H1 (cell line): ENCODE data around the gene SOX6. TPM values are rescaled to one million over a fixed set of nuclear protein-coding genes. Genes with fewer than 3 reads are reported as not detected.

Experiments
- CTCF ChIA-PET: fragments of 300-600 bp; sonication (Branson Sonifier 250); formaldehyde crosslinking; loops from one replicate; lab custom pipeline; 2021; ENCODE audit not compliant: partially characterized antibody; lab: Charles Lee
- POLR2A ChIA-PET: fragments of 300-600 bp; sonication (Branson Sonifier 250); formaldehyde crosslinking; loops from one replicate; lab custom pipeline; 2021; ENCODE audit warnings: inconsistent platforms; ENCODE audit not compliant: partially characterized antibody; lab: Charles Lee
- DNase-seq, 2 experiments: peaks; one replicate each; pipeline versions ENCODE4 v3.0.0 to v3.0.0-alpha.2; 2010 to 2022; ENCODE audit warnings: low spot score in 2 of 2, low read depth in 1 of 2, mixed read lengths in 1 of 2
- FAIRE-seq: peaks from 2 replicates; lab custom pipeline; 2011; peaks lifted over from hg19 to GRCh38; lab: Jason Lieb, UNC
- H2AFZ ChIP-seq: 2 replicates; pipeline ENCODE4 v1.8.1; 2012; ENCODE audit warnings: low read length, inconsistent platforms
- H2AK5ac ChIP-seq: 2 replicates; pipeline ENCODE4 v1.6.1; 2013; ENCODE audit warnings: low read depth, low read length
- H2BK120ac ChIP-seq: replicated peaks from 2 replicates; pipeline ENCODE3; 2013; ENCODE audit warnings: low read depth, low read length, inconsistent platforms
- H2BK12ac ChIP-seq: 2 replicates; pipeline ENCODE4 v1.6.1; 2013; ENCODE audit warnings: low read depth, low read length
- H2BK15ac ChIP-seq: 2 replicates; pipeline ENCODE4 v1.6.1; 2013; ENCODE audit warnings: low read length
- H2BK20ac ChIP-seq: 2 replicates; pipeline ENCODE4 v1.6.1; 2013; ENCODE audit warnings: low read length
- H2BK5ac ChIP-seq: 2 replicates; pipeline ENCODE4 v1.6.1; 2013; ENCODE audit warnings: low read depth, low read length
- H3K14ac ChIP-seq: 2 replicates; pipeline ENCODE4 v1.6.1; 2013; ENCODE audit warnings: inconsistent platforms; ENCODE audit not compliant: insufficient read length
- H3K18ac ChIP-seq: 2 replicates; pipeline ENCODE4 v1.6.1; 2013; ENCODE audit warnings: low read length; ENCODE audit errors: extremely low read depth
- H3K23ac ChIP-seq: 2 replicates; pipeline ENCODE4 v1.6.1; 2013; ENCODE audit warnings: inconsistent platforms; ENCODE audit not compliant: insufficient read length
- H3K23me2 ChIP-seq: 2 replicates; pipeline ENCODE4 v1.6.1; 2013; ENCODE audit warnings: low read depth, low read length
- H3K27ac ChIP-seq: 2 replicates; pipeline ENCODE4 v1.6.1; 2011; ENCODE audit warnings: low read depth, low read length, inconsistent platforms
- H3K27me3 ChIP-seq, 4 experiments: replicated peaks in 1 of 4; 1 replicate in 1 of 4; 2 replicates in 3 of 4; pipeline versions ENCODE4 v1.6.1 to v1.8.1; 2011 to 2013; ENCODE audit warnings: low read length in 3 of 4, mild to moderate bottlenecking in 3 of 4, inconsistent platforms in 2 of 4, mixed read lengths in 2 of 4, moderate library complexity in 1 of 4; ENCODE audit not compliant: control insufficient read depth in 3 of 4, insufficient read depth in 3 of 4; ENCODE audit errors: extremely low read depth in 1 of 4
- H3K36me3 ChIP-seq, 4 experiments: 2 replicates each; pipeline versions ENCODE4 v1.6.1 to v1.8.1; 2011 to 2013; ENCODE audit warnings: mild to moderate bottlenecking in 4 of 4, low read length in 3 of 4, moderate library complexity in 2 of 4, control low read depth in 1 of 4, inconsistent platforms in 1 of 4; ENCODE audit not compliant: insufficient read depth in 4 of 4, control insufficient read depth in 2 of 4
- H3K4ac ChIP-seq: replicated peaks from 2 replicates; pipeline ENCODE3; 2013; ENCODE audit warnings: low read length, low read depth, mixed read lengths, inconsistent platforms; ENCODE audit not compliant: insufficient read length
- H3K4me1 ChIP-seq, 4 experiments: replicated peaks in 1 of 4; 1 replicate in 1 of 4; 2 replicates in 3 of 4; pipeline versions ENCODE4 v1.6.1 to v1.8.1; 2011 to 2013; ENCODE audit warnings: low read length in 3 of 4, inconsistent platforms in 2 of 4, mixed read lengths in 1 of 4; ENCODE audit not compliant: insufficient read depth in 4 of 4, control insufficient read depth in 3 of 4
- H3K4me2 ChIP-seq, 2 experiments: 2 replicates each; pipeline versions ENCODE4 v1.6.1 to v1.8.1; 2011 to 2013; ENCODE audit warnings: low read depth in 2 of 2, low read length in 2 of 2, control low read depth in 1 of 2, inconsistent platforms in 1 of 2, mild to moderate bottlenecking in 1 of 2; ENCODE audit not compliant: insufficient read depth in 1 of 2
- H3K4me3 ChIP-seq, 4 experiments: fragments of 200-600, 300-600 bp in 1 of 4; sonication (generic), shearing (Covaris generic), sonication (Bioruptor Twin) in 1 of 4; 2 replicates each; pipeline versions ENCODE4 v1.5.1 to v1.8.1; 2011 to 2016; ENCODE audit warnings: low read length in 4 of 4, low read depth in 3 of 4, control low read depth in 2 of 4, inconsistent platforms in 2 of 4, mild to moderate bottlenecking in 2 of 4, mixed read lengths in 1 of 4, moderate library complexity in 1 of 4; ENCODE audit not compliant: insufficient read depth in 2 of 4; ENCODE audit errors: extremely low read depth in 1 of 4
- H3K56ac ChIP-seq: replicated peaks from 2 replicates; pipeline ENCODE3; 2013; ENCODE audit warnings: low read depth, mild to moderate bottlenecking, mixed read lengths, low read length, inconsistent platforms; ENCODE audit not compliant: insufficient read length
- H3K79me1 ChIP-seq: 2 replicates; pipeline ENCODE4 v1.6.1; 2013; ENCODE audit warnings: low read depth, low read length, control low read depth
- H3K79me2 ChIP-seq, 2 experiments: 2 replicates each; pipeline versions ENCODE4 v1.6.1 to v1.8.1; 2012 to 2013; ENCODE audit warnings: low read length in 2 of 2, mild to moderate bottlenecking in 2 of 2, inconsistent platforms in 1 of 2; ENCODE audit not compliant: insufficient read depth in 2 of 2, control insufficient read depth in 1 of 2
- H3K9ac ChIP-seq, 4 experiments: replicated peaks in 1 of 4; 1 replicate in 1 of 4; 2 replicates in 3 of 4; pipeline versions ENCODE4 v1.6.1 to v1.8.1; 2011 to 2013; ENCODE audit warnings: low read depth in 3 of 4, low read length in 3 of 4, control low read depth in 2 of 4, mild to moderate bottlenecking in 2 of 4, moderate library complexity in 2 of 4, inconsistent platforms in 1 of 4; ENCODE audit errors: extremely low read depth in 1 of 4
- H3K9me3 ChIP-seq, 2 experiments: 2 replicates each; pipeline versions ENCODE4 v1.6.1 to v1.8.1; 2012 to 2013; ENCODE audit warnings: mild to moderate bottlenecking in 2 of 2, moderate library complexity in 2 of 2, control low read depth in 1 of 2, inconsistent platforms in 1 of 2, low read depth in 1 of 2, low read length in 1 of 2, mixed read lengths in 1 of 2; ENCODE audit not compliant: insufficient read depth in 2 of 2
- H4K20me1 ChIP-seq, 2 experiments: replicated peaks in 1 of 2; 2 replicates each; pipeline versions ENCODE3 to v1.8.1; 2011 to 2013; ENCODE audit warnings: inconsistent platforms in 2 of 2, low read length in 2 of 2, mild to moderate bottlenecking in 1 of 2; ENCODE audit not compliant: insufficient read depth in 2 of 2, control insufficient read depth in 1 of 2
- H4K5ac ChIP-seq: 2 replicates; pipeline ENCODE4 v1.6.1; 2013; ENCODE audit warnings: low read length, low read depth, mixed read lengths, inconsistent platforms; ENCODE audit not compliant: insufficient read length
- H4K8ac ChIP-seq: 2 replicates; pipeline ENCODE4 v1.8.0; 2013; ENCODE audit warnings: mild to moderate bottlenecking, moderate library complexity, low read length, inconsistent platforms; ENCODE audit not compliant: insufficient read depth; ENCODE audit errors: extremely low read depth
- H4K91ac ChIP-seq: replicated peaks from 2 replicates; pipeline ENCODE3; 2013; ENCODE audit warnings: low read length, mixed read lengths, inconsistent platforms; ENCODE audit not compliant: insufficient read length
- EP300 ChIP-seq, 2 experiments: IDR thresholded peaks; 1 replicate in 1 of 2; 2 replicates in 1 of 2; pipeline ENCODE4 v1.6.1; 2011 to 2012; ENCODE audit warnings: low read depth in 2 of 2, low read length in 2 of 2, mild to moderate bottlenecking in 2 of 2, borderline replicate concordance in 1 of 2, inconsistent platforms in 1 of 2, moderate library complexity in 1 of 2
- RNF2 ChIP-seq: fragments of 200-900, 300-1000 bp; sonication (generic); IDR thresholded peaks from 2 replicates; pipeline ENCODE4 v1.7.1; 2016; ENCODE audit warnings: borderline replicate concordance, low read depth, mild to moderate bottlenecking, antibody characterized with exemption, low read length; ENCODE audit not compliant: poor library complexity, severe bottlenecking; ENCODE audit errors: missing control alignments
- SIN3A ChIP-seq, 2 experiments: IDR thresholded peaks in 1 of 2; conservative IDR thresholded peaks in 1 of 2; 2 replicates each; pipeline ENCODE4 v1.6.1; 2011 to 2012; ENCODE audit warnings: low read length in 2 of 2, improper control_type of control experiment in 1 of 2, low read depth in 1 of 2, mild to moderate bottlenecking in 1 of 2
- TAF7 ChIP-seq: optimal IDR thresholded peaks from 2 replicates; pipeline ENCODE3; 2011; ENCODE audit warnings: low read depth, mild to moderate bottlenecking, inconsistent platforms, low read length, moderate library complexity, borderline replicate concordance
- TEAD4 ChIP-seq: IDR thresholded peaks from 2 replicates; pipeline ENCODE4 v1.6.1; 2012; ENCODE audit warnings: low read depth, low read length, inconsistent platforms, mixed read lengths
- polyA plus RNA-seq, 7 experiments: library from polyadenylated mRNA; depleted of rRNA in 3 of 7; stranded (reverse) in 5 of 7; unstranded in 2 of 7; fragments of >200 nt in 5 of 7; fragments of 200-250 nt in 2 of 7; gene quantifications; 1 replicate in 5 of 7; 2 replicates in 1 of 7; 4 replicates in 1 of 7; pipeline versions ENCODE4 v1.2.1 to v1.2.3, GENCODE V29; 2011 to 2013; ENCODE audit warnings: missing spikeins in 2 of 7, mixed read lengths in 2 of 7
- total RNA-seq: library from RNA; stranded (reverse); fragmentation: NEBNext Ultra II Directional; extraction: Animal tissue kit (Norgen Biotek cat#: 25700); gene quantifications from 2 replicates; pipeline ENCODE4 v1.2.1, GENCODE V29; 2021

SOX6 gene
- total and polyA plus RNA-seq, 2 of the 8 experiments (the other 6 are each of a cell fraction or from before 2014, with no cell fraction given): 0.09 TPM; not detected in 1

DNA sequence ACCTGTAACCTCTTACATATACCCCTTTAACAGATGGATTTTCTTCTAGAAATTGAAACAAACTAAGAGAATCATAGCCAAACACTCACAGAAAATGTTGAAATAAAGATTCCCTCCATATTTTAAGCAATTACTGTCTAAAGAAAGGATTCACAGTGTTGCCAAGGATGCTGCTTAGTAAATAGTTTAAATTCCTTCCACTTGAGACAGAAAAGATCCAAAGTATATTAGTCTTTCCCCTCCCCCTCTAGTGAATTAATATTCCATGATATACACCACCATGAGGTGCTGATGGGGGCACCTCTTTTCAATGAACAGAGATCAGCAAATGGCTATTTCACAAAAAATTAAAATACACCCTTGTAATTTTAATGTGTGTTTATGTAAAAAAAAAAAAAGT is 186.8 kb downstream of the SOX6 start:
- no peak overlapping the region for H4K91ac ChIP-seq
- H3K18ac ChIP-seq: no peak overlapping the region
- no peaks in the 10 kb centered on the region for H3K79me1 ChIP-seq
- ChIA-PET CTCF (interaction anchor here (0.7 to 1.8 kb wide), 4 partner anchors 21 to 208 kb away, joined by 3 to 4 read pairs (median 3); no protein-coding TSS in a partner anchor), POLR2A (no interaction called here)
- no peaks in the 10 kb centered on the region; a peak in 1 of 7 replicates for H3K27me3 ChIP-seq
- H3K4me3 ChIP-seq: no peak overlapping the region; a peak in 1 of 8 replicates
- H2BK120ac ChIP-seq: no peak overlapping the region
- no peak overlapping the region for H2AFZ ChIP-seq
- no peak overlapping the region for H3K14ac ChIP-seq
- H3K56ac ChIP-seq: no peak overlapping the region
- no peak overlapping the region for H3K27ac ChIP-seq
- no peak overlapping the region for H4K5ac ChIP-seq
- no peak overlapping the region for H2BK5ac ChIP-seq
- H3K79me2 ChIP-seq: no peaks in the 10 kb centered on the region
- H3K36me3 ChIP-seq: no peaks in the 10 kb centered on the region
- no peak overlapping the region for H2AK5ac ChIP-seq
- no peak overlapping the region for H2BK15ac ChIP-seq
- no peak overlapping the region for H2BK20ac ChIP-seq
- peaks cover 0 to 9% (median 3%) of the 10 kb centered on the region in 4 experiments; a peak in 3 of 7 replicates for H3K4me1 ChIP-seq
- H3K9me3 ChIP-seq: no peaks in the 10 kb centered on the region
- H4K8ac ChIP-seq: no peak overlapping the region
- no peak overlapping the region for H2BK12ac ChIP-seq
- no peak overlapping the region for H3K4ac ChIP-seq
- TF ChIP-seq TAF7 (no peak), RNF2 (no peak), TEAD4 (peak; percentile 67), SIN3A (conservative IDR thresholded peaks at IDR 0.05 in 1 of 2, IDR thresholded peaks at IDR 0.05 in 1 of 2; ENCODE audit: low read depth in 1 of 2, low read length in 2 of 2) (no peak), EP300 (IDR thresholded peaks at IDR 0.05; ENCODE audit: borderline replicate concordance in 1 of 2, low read depth in 2 of 2, low read length in 2 of 2) (no peak)
- TF ChIP-seq, all 59 proteins: peak for 1
- Histone ChIP-seq H3K4me2 (no peak overlapping the region), H3K23ac (no peak overlapping the region), H3K9ac (no peak overlapping the region), H3K23me2 (no peaks in the 10 kb centered on the region; the same call in 1 of the 2 replicates), H4K20me1 (no peaks in the 10 kb centered on the region)
- FAIRE-seq: no peak
- DNase-seq: no peak
